H1 (cell line): ENCODE data around the gene SERPINA1. TPM values are rescaled to one million over a fixed set of nuclear protein-coding genes. Genes with fewer than 3 reads are reported as not detected.

Experiments
- CHD7 ChIP-seq: fragments of 300-600 bp; sonication (generic); IDR thresholded peaks from 2 replicates; pipeline ENCODE4 v1.7.1; 2012; ENCODE audit warnings: low read length, moderate library complexity, mild to moderate bottlenecking, inconsistent platforms; ENCODE audit not compliant: insufficient replicate concordance
- polyA plus RNA-seq, 7 experiments: library from polyadenylated mRNA; depleted of rRNA in 3 of 7; stranded (reverse) in 5 of 7; unstranded in 2 of 7; fragments of >200 nt in 5 of 7; fragments of 200-250 nt in 2 of 7; gene quantifications; 1 replicate in 5 of 7; 2 replicates in 1 of 7; 4 replicates in 1 of 7; pipeline versions ENCODE4 v1.2.1 to v1.2.3, GENCODE V29; 2011 to 2013; ENCODE audit warnings: missing spikeins in 2 of 7, mixed read lengths in 2 of 7
- total RNA-seq: library from RNA; stranded (reverse); fragmentation: NEBNext Ultra II Directional; extraction: Animal tissue kit (Norgen Biotek cat#: 25700); gene quantifications from 2 replicates; pipeline ENCODE4 v1.2.1, GENCODE V29; 2021

The SERPINA1 gene
- total and polyA plus RNA-seq, 2 of the 8 experiments (the other 6 are each of a cell fraction or from before 2014, with no cell fraction given): 0.08 TPM; not detected in 1

- no peak for TF ChIP-seq CHD7
Observed at GRCh38 chr14:94355191-94355794, 33.1 kb downstream of the SERPINA1 start (continued).
